Erythroblast (primary cell): ENCODE measurements around the gene NLGN1.
"Not testable (repeated sequence)": the region's sequence is repeated elsewhere in the genome, so short reads cannot be mapped to it uniquely, and the experiment has no call there.

Source experiments
- DNase-seq, 2 experiments: peaks; one replicate each; lab custom pipeline; 2025; lab: John Stamatoyannopoulos, UW
- GATA1 ChIP-seq: IDR thresholded peaks from 2 replicates; pipeline ENCODE4 v1.6.1; 2011; ENCODE audit warnings: low read depth, mild to moderate bottlenecking, control low read depth, low read length, moderate library complexity
- POLR2A ChIP-seq: IDR thresholded peaks from 2 replicates; pipeline ENCODE4 v1.6.1; 2011; ENCODE audit warnings: mild to moderate bottlenecking, low read length

The NLGN1 gene

GRCh38 chr3:174216946-174217718 is 819.6 kb downstream of the NLGN1 start:
- no peak for DNase-seq
- TF ChIP-seq GATA1 (no peak), POLR2A (no peak)

GRCh38 chr3:174218016-174218415 is 820.5 kb downstream of the NLGN1 start:
- no peak for DNase-seq
- no peak for TF ChIP-seq POLR2A
- TF ChIP-seq GATA1: no peak

DNA sequence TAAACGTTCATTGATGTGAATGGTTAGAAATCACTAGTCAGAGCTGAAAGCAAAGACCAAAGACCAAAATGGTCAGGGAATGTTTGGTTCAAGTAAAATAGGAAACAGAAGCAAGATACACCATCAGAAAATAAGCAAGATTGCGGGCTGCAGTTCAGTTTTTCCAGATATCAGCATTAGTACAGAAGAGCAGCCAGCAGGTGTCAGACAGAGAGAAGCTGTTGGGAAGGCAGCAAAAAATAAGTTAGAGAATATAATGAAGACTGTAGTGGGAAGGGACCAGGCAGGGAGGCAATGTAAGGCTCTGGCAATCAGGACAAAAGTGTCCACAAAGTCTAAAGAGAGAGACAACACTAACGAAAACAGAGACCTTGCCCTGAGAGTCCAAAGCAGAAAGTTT is 822.2 kb downstream of the NLGN1 start:
- no peak for DNase-seq
- TF ChIP-seq GATA1: no peak
- no peak for TF ChIP-seq POLR2A

DNA sequence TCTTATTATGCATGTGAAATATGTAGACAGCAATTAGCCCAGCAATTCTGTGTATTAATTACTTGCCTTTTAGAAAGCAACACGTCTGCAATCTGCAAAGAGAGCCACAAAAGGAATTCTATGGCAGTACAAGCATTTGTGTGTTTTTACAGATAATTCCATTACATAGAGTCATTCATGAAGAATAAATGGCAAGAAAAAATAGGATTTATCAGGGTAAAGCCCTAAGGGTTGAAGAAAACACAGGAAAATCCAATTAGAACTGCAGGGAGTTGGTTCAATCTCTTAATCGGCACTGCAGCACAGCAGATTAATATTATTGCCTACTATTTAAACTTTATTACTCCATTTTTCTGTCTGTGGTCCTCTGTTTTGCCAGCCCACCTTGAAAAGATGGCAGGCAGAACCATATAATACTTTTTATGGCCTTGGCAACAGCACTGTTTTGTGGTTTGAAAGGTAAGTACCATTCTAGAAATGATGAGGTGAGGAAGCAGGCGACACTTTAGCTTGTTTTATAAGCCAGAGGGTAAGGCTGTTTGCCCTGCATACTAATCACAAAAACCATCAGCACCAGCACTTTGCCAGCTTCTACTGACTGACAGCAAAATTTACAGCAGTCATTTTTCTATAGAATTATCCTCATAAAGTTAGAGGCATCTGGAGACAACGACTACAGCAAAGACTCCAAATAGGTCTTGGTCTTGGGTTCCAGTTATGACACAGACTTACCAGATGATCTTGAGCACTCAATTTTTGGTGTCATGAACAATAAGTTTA is 823.4 kb downstream of the NLGN1 start:
- TF ChIP-seq POLR2A (no peak), GATA1 (no peak)
- no peak for DNase-seq

DNA sequence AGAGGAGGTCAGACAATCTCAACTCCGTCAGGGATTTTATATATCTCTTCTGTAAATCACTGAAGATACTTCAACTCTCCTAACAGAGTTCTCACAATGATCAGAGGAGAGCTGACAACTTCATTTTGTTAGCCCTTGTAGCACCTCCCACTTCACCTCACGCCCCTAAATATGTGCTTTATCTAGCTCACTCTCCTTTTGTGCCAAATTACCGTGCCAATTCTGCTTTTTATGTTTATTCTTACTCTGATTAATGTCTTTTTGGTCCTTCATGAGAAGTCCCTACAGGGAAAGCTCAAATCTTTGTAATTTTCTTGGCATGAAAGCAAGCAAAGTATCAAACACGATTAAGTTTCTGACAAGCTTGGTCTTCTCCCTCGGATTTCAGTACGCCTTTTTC is 825.5 kb downstream of the NLGN1 start:
- TF ChIP-seq GATA1 (no peak), POLR2A (no peak)
- DNase-seq: no peak

DNA sequence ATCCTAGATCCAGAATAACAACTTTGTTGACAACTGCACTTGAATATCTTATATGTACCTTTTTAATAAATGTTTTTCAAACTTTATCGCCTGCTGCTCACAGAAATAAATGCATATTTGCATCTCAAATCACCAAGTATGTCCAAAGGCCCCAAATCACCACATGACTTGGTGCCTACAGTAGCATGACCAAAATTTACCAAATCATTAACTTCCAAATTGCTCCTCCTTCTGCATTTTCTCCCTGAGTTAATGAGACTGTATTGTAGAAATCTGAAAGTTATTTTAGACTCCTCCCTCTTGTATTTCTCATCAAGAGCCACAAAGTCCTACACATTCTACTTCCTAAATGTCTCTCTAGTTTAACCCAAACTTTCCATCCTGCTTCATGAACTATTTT is 826.1 kb downstream of the NLGN1 start:
- TF ChIP-seq POLR2A (no peak), GATA1 (no peak)
- DNase-seq: no peak

GRCh38 chr3:174229916-174230315 is 832.4 kb downstream of the NLGN1 start:
- no peak for DNase-seq
- TF ChIP-seq GATA1: no peak
- no peak for TF ChIP-seq POLR2A

- DNase-seq: not testable (repeated sequence)
These were observed 834.6 kb downstream of the NLGN1 start for GRCh38 chr3:174232028-174232657.

GRCh38 chr3:174232658-174233429 is 835.3 kb downstream of the NLGN1 start:
- no peak for DNase-seq
- TF ChIP-seq GATA1: no peak
- TF ChIP-seq POLR2A: no peak

- DNase-seq: no peak
- TF ChIP-seq GATA1 (no peak), POLR2A (no peak)
These were observed 836.0 kb downstream of the NLGN1 start for GRCh38 chr3:174233511-174233910.

- DNase-seq: no peak
- TF ChIP-seq GATA1 (no peak), POLR2A (no peak)
These were observed 844.9 kb downstream of the NLGN1 start for GRCh38 chr3:174242311-174243041.

DNA sequence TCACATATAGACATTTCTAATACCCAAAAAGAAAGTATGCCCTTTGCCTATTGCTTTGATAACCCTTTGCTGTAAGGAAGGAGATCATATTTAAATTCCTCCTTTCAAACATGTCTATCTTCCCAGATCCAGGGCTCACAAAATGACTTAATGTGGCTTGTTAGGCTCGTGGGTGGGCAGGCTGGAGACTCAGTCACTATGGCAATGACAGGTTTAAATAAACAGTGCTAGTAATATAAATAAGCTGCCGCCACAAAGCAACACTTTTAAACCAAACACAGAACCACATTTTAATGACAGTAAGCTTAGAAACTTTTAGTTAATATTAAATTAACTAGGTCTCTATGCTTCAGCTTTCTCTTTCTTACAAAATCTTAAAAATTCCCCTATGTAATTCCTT is 845.6 kb downstream of the NLGN1 start:
- TF ChIP-seq GATA1 (no peak), POLR2A (no peak)
- no peak for DNase-seq

GRCh38 chr3:174247687-174248152 is 850.2 kb downstream of the NLGN1 start:
- TF ChIP-seq POLR2A (no peak), GATA1 (no peak)
- DNase-seq: no peak
